Fibroblast of pulmonary artery (primary cell): ENCODE results near the gene RPS23.

Experiments used
- DNase-seq: peaks from one replicate; pipeline ENCODE4 v3.0.0-alpha.2; 2010; ENCODE audit warnings: low read depth
- H3K4me3 ChIP-seq: replicated peaks from 2 replicates; pipeline ENCODE4 v1.5.1; 2011; ENCODE audit warnings: low read depth, mild to moderate bottlenecking, control low read depth, low read length, moderate library complexity
- TF ChIP-seq, protein P1 (sequence below): IDR thresholded peaks from 2 replicates; pipeline ENCODE4 v1.5.1; 2011; ENCODE audit warnings: mild to moderate bottlenecking, control low read depth, low read length, inconsistent platforms; ENCODE audit errors: missing control alignments

RPS23 gene

DNA sequence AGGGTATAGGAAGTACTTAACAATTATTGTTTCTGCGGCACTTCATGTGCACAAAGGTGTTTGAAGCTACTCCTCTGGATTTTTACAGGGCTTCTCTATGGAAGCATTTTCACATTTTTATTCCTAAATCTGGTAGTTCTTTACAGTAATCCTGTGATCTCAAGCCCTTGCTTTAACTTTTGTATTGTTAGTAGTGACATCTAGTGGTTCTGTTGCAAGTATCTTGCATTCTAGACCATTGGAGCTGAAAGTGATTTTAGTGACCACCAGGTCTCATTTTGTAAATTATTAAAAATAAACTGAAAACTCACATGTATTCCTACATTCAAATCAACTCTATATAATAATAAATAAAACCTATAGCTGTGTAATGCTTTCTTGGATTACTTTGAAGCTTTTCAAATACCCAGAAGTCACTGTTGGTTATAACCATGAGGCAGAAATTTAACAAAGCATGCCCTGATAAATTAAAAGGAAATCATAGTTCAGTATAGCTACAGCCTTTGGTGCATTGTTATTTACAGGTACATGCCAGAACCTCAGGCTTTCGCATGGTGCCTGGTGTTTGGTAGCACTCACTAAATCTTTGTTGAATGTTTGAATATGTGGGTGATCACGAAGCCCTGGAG, 18.9 kb downstream of the RPS23 start:
- H3K4me3 ChIP-seq, result no peak overlapping the region
- peak; percentile 56 for DNase-seq
- TF ChIP-seq, protein P1, sequence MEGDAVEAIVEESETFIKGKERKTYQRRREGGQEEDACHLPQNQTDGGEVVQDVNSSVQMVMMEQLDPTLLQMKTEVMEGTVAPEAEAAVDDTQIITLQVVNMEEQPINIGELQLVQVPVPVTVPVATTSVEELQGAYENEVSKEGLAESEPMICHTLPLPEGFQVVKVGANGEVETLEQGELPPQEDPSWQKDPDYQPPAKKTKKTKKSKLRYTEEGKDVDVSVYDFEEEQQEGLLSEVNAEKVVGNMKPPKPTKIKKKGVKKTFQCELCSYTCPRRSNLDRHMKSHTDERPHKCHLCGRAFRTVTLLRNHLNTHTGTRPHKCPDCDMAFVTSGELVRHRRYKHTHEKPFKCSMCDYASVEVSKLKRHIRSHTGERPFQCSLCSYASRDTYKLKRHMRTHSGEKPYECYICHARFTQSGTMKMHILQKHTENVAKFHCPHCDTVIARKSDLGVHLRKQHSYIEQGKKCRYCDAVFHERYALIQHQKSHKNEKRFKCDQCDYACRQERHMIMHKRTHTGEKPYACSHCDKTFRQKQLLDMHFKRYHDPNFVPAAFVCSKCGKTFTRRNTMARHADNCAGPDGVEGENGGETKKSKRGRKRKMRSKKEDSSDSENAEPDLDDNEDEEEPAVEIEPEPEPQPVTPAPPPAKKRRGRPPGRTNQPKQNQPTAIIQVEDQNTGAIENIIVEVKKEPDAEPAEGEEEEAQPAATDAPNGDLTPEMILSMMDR, result peak; percentile 58

DNA sequence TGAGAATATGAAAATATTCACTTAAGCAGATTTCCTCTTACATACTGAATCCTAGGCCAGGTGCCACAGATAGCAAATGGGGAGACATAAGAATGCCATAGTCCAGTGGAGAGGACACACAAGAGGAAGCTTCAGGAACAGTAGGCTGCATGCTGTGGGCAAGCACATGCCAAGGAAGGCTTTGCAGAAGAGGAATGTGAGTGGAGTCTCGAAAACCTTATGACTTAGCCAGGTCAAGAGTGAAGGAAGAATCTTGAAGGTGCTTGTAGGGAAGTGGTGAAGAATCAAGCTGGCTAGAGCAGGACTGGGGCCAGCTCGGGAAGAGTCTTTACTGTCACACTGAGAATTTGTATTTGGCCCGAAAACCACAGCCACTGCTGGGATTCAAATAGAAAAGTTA, 20.4 kb downstream of the RPS23 start:
- no peak overlapping the region for H3K4me3 ChIP-seq
- TF ChIP-seq, protein P1, result no peak
- no peak for DNase-seq

DNA sequence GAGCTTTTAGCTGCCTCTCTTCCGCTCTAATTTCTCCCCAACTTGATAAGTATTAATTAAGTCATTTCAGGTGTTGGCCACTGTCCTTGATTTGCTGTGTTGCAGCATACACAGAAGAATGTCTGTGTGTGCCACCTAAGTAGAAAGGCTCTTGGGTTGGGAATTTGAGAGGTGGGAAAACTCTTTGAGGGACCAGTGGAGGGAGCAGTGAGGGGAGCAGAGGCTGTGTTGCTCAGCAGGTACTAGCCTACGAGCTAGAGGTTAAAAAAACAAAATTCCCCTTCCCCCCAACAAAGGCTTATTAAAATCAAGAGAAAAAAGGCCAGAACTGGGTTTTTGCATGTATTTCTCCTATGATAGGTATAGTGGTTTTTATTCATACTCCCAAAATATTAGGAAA, 20.9 kb downstream of the RPS23 start:
- DNase-seq, result no peak
- TF ChIP-seq, protein P1, result no peak
- H3K4me3 ChIP-seq, result no peak overlapping the region

DNA sequence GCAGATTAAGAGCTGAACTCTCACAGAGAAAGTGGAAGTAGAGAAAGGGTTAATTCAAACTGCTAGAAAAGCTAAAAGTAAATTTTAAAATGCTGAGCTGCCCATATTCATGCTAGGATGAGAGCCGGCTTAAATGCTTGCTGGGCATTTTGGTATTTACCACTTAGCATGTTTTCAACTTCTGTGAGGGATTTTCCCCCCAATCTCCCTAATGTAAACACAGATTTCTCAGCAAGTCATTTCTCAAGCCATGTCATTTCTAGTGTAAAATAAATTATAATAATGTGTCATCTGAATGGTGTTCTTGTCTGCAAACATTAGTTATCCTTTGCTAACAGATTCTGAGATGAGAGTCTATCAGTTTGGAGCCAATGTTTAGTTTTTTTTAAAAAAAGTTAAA, 22.3 kb downstream of the RPS23 start:
- DNase-seq, result no peak
- no peak overlapping the region for H3K4me3 ChIP-seq
- TF ChIP-seq, protein P1, result no peak

DNA sequence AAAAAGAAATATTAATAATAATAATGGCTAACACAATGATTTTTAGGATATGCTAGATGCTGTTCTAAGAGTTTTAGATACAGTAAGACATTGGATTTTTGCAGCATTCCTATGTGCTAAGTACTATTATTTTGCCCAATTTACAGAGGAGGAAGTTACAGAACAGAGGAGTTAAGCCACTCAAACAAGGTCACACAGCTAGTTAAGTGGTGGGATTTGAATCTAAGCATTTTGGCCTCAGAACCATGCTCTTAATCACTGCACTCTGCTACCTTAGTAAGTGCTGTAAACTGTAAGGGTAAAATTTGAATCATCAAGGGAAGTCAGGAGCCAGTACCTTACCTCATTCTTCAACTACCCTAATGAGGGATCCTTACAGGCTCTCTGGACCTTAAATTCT, 25.4 kb downstream of the RPS23 start:
- TF ChIP-seq, protein P1, result no peak
- no peak for DNase-seq
- H3K4me3 ChIP-seq, result no peak overlapping the region

DNA sequence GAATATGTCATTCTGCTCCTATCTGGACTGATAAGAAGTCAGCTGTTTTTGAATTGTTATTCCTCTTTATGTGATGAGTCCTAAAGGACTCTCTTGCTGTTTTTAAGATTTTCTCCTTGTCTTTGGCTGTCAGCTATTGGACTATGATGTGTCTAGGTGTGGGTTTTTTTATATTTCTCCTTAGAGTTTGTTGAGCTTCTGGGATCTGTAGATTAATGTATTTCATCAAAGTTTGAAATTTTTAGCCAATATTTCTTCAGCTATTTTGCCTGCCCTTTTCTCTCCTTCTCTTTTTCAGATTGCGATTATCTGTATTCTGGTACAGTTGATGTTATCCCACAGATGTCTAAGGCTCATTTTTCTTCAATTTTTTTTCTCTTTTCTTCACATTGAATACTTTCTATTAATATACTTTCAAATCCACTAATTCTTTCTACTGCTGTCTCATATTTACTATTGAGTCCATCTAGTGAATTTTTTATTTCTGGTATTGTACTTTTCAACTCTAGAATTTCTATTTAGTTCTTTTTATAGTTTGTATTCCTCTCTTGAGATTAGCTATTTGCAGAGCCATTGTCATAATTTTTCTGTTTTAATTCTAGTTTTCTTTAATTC, 31.1 kb downstream of the RPS23 start:
- TF ChIP-seq, protein P1, result no peak
- DNase-seq, result no peak
- no peak overlapping the region for H3K4me3 ChIP-seq
